CD4-positive, alpha-beta T cell treated with Interferon gamma for 1 hour (primary cell): ENCODE results near the gene JPT2.

Experiments
- DNase-seq: peaks from one replicate; pipeline ENCODE4 v3.0.0-alpha.2; 2020

JPT2 gene

DNA sequence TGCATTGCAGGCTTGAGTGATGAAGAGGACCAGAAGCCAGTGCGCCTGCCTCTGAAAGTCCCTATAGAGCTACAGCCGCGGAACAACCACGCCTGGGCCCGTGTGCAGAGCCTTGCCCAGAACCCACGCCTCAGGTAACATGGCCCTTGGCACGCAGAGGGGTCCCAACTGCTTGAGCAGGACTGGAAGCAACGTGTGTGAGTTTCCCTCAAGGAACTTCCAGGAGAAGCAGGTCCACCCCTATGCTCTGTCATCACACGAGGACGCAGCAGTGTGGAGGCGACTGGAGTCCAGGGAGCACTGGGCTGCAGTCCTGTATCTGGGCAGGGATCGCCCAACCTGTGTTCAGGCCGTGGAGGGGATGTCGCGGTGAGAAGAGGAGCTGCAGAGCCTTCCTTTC is 25.1 kb upstream of the JPT2 start:
- no peak for DNase-seq

GRCh38 chr16:1654505-1655268 is 23.4 kb upstream of the JPT2 start:
- no peak for DNase-seq

- DNase-seq = no peak
Measured at GRCh38 chr16:1655269-1655807, 22.7 kb upstream of the JPT2 start.

DNA sequence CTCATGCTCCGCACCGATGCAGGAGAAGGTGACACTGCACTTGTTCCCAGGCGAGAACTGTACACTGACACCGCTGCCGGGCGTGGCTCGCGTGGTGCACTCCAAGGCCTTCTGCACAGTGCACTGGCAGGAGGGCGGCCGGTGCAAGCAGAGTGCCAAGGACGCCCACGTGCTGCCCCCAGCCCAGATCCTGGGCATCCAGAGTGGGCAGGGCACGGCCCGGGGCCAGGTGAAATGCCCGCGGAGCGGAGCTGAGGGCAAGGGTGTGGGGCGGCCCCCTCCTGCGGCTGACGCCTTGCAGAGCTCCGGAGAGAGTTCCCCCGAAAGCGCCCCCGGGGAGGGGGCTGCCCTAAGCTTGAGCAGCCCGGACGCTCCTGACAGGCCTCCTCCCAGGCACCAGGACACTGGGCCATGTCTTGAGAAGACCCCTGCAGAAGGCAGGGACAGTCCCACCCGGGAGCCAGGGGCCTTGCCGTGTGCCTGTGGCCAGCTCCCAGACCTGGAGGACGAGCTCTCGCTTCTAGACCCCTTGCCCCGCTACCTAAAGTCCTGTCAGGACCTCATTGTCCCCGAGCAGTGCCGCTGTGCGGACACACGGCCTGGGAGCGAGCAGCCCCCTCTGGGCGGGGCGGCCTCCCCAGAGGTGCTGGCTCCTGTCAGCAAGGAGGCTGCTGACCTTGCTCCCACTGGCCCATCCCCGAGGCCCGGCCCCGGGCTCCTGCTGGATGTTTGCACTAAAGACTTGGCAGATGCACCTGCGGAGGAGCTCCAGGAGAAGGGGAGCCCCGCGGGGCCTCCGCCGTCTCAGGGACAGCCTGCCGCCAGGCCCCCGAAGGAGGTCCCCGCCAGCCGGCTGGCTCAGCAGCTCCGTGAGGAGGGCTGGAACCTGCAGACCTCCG is 21.9 kb upstream of the JPT2 start:
- DNase-seq = no peak

DNA sequence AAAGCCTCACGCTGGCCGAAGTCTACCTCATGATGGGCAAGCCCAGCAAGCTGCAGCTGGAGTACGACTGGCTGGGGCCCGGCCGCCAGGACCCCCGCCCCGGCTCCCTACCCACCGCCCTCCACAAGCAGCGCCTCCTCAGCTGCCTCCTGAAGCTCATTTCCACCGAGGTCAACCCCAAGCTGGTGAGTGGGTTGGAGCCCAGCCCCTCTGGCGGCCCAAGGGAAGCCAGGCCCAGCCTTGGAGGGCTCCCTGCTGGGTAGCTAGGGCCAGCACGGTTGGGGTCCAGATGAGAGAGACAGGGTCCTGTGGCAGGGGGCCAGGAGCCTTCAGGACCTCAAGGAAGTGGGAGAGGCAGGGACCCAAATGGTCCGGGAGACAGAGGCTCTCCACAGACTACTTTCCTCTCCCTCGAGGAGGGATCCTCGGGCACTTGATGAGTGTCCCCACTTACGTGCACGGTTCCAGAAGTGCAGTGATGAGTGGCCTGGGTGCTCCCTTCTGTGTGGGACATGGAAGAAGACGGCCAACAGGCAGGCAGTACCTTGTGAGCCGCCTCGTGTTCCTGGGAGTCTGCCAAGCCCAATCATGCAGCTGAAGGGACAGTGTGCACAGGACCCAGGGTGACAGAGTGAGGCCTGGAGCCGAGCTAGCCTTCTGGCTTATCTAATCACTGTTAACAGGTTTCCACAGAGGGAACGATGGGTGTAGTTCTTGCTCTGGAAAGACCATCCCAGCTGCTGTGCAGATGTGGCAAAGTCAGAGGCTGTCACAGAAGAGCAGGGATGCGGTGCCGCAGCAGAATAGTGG is 21.1 kb upstream of the JPT2 start:
- DNase-seq = no peak

GRCh38 chr16:1657841-1658240 is 20.2 kb upstream of the JPT2 start:
- DNase-seq = no peak

- no peak for DNase-seq
Measured at GRCh38 chr16:1659031-1659430, 19.0 kb upstream of the JPT2 start.

- DNase-seq = no peak
Measured at GRCh38 chr16:1661826-1662225, 16.3 kb upstream of the JPT2 start.

DNA sequence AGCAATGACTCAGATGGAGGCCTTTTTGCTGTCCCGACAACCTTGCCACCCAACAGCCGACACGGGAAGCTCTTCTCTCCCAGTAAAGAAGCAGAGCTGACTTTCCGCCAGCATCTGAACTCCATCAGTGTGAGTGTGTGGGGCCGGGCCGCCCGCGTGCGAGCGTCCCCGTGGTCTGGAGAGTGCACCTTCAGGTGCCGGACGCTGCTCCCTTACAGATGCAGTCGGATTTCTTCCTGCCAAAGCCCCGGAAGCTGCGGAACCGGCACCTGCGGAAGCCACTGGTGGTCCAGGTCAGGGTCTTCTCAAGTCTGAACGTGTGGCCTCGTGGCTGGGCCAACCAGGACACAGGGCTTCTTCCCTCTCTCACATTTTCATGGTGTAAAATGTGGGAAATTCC is 15.5 kb upstream of the JPT2 start:
- DNase-seq = no peak

DNA sequence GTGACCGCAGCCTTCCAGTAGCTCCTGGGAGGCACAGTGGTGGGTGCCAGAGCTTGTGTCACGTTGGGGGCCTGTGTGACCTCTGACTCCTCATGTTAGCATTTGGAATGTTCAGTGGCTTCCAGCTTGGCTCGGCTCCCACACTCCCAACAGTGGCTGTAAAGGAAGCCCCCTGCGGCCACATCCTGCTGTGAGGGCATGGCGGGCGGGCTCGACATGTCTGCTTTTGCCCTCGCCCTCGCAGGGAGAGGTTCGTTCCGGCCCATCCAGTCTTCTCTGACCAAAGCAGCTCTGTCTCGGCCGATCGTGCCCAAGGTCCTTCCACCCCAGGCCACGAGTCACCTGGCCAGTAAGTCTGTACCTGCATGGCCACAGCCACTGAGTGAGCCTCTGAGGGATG is 12.2 kb upstream of the JPT2 start:
- no peak for DNase-seq

- no peak for DNase-seq
Measured at GRCh38 chr16:1666316-1666715, 11.8 kb upstream of the JPT2 start.

DNA sequence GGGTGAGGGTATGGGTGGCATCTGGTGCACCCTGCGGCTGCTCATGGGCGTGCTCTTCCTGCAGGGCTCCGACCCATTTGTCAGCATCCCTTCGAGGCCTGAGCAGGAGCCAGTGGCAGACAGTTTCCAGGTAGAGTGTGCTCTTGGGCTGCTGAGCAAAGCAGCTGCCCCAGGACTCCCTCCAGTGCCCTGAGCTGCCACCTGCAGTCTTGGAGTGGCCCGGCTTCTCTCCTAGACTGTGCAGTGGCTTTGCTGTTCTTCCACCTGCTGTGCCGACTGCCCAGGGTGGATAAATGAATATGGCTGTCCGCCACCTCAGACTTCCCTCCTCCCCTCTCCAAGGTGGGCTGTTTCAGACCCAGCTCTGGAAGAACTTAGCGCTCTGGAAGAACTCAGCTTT is 10.8 kb upstream of the JPT2 start:
- no peak for DNase-seq

GRCh38 chr16:1667916-1668315 is 10.2 kb upstream of the JPT2 start:
- no peak for DNase-seq

DNA sequence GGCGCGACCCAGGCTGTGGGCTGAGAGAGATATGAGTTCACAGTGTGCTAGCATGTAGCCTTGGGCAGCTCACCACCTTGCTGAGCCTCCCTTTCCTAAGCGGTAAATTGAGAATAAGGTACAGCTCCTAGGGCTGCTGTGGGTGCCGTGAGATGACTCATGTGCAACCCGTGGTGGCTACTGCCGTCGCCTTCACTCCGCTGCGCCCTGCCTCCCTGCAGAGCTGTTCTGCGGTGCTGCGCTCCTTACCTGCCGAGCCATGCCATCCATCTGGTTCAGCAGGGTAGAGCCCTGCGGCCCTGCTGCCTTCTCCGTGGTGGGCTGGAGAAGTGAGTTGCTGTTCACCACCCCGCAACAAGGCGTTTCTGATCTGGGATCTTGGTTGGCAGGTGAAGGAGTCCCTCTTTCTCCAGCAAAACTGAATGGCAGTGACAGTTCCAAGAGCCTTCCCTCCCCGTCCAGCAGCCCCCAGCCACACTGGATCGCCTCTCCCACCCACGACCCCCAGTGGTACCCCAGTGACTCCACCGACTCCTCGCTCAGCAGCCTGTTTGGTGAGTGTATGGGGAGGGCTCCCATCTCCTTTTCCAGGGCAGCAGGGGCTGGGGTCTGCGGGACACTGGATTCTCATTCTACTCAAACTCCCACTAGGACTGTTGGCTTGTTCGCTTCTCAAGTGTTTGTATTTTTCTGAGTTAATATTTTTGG is 9.3 kb upstream of the JPT2 start:
- DNase-seq = no peak

DNA sequence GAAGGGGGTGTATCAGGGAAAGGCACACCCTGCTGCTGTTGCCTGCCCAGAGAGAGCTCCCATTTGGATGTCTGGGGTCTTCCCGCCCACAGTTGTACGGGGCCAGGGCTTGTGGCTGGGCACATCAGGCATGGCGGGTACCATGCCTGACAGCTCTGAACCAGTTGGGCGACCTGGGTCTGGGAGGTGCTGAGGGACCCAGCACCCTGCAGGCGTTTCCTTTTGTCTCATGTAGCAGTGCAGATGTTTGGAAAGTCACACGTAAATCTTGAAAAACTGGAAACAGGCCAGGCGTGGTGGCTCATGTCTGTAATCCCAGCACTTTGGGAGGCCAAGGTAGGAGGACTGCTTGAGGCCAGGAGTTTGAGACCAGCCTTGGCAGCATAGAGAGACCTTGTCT is 8.4 kb upstream of the JPT2 start:
- no peak for DNase-seq

GRCh38 chr16:1670371-1670770 is 7.7 kb upstream of the JPT2 start:
- DNase-seq = no peak

GRCh38 chr16:1670866-1671265 is 7.2 kb upstream of the JPT2 start:
- no peak for DNase-seq

GRCh38 chr16:1673424-1674151 is 4.5 kb upstream of the JPT2 start:
- DNase-seq = no peak

DNA sequence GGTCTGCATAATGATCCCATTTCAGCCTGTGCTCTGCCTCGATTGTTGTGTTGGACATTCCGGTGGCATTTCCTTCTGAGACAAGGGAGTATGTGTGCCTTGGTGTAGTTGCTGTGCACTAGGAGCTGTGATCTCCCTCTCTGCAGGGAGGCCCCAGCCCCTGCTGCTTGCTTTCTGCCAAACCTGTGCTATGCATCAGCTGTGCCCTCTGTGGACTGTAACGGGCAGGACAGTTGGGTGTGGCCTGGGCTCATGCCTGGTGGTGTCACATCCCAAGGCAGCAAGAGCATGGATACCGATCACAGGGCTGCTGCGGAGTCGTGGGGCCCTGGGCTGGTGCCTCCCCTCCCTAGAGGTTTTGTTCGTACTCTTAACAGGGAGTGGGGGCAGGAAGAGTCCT is 3.8 kb upstream of the JPT2 start:
- DNase-seq = no peak

GRCh38 chr16:1674751-1675664 is 3.1 kb upstream of the JPT2 start:
- DNase-seq = no peak

GRCh38 chr16:1676661-1677060 is 1.4 kb upstream of the JPT2 start:
- DNase-seq = no peak
